Measurements from ENCODE around the gene DGKI.

DNA sequence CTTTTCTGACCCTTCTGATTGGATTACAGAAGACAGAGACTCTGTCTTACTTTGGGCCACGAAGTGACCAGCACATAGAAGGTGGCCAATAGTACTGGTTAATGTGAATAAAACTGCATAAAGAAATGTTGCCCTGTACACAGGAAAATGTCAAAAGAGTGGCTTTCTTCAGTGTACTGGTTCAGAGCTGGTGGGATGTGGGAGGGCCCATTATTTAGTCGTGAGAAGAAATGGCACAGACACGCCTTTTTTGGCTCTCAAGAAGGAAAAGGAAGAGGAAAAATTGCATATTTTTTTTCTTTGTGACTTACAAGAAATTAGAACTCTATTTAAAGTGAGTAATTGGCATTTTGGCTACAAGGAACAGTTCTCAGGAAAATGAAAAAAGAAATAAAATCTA is 129.7 kb downstream of the DGKI start:
- TF ChIP-seq, protein P1, sequence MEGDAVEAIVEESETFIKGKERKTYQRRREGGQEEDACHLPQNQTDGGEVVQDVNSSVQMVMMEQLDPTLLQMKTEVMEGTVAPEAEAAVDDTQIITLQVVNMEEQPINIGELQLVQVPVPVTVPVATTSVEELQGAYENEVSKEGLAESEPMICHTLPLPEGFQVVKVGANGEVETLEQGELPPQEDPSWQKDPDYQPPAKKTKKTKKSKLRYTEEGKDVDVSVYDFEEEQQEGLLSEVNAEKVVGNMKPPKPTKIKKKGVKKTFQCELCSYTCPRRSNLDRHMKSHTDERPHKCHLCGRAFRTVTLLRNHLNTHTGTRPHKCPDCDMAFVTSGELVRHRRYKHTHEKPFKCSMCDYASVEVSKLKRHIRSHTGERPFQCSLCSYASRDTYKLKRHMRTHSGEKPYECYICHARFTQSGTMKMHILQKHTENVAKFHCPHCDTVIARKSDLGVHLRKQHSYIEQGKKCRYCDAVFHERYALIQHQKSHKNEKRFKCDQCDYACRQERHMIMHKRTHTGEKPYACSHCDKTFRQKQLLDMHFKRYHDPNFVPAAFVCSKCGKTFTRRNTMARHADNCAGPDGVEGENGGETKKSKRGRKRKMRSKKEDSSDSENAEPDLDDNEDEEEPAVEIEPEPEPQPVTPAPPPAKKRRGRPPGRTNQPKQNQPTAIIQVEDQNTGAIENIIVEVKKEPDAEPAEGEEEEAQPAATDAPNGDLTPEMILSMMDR (conservative IDR thresholded peaks at IDR 0.05 in 1 of 2, IDR thresholded peaks at IDR 0.05 in 1 of 2; ENCODE audit: low read depth in 1 of 2, low read length in 2 of 2): no peak
- no peak for TF ChIP-seq EZH2 (IDR thresholded peaks at IDR 0.05; ENCODE audit: low read length, missing control alignments)
